ENCODE results near the gene LIPC. TPM values are rescaled to one million over a fixed set of nuclear protein-coding genes. Genes with fewer than 3 reads are reported as not detected.

LIPC gene
- total RNA-seq, 1 donor from 2014 or later: not detected

DNA sequence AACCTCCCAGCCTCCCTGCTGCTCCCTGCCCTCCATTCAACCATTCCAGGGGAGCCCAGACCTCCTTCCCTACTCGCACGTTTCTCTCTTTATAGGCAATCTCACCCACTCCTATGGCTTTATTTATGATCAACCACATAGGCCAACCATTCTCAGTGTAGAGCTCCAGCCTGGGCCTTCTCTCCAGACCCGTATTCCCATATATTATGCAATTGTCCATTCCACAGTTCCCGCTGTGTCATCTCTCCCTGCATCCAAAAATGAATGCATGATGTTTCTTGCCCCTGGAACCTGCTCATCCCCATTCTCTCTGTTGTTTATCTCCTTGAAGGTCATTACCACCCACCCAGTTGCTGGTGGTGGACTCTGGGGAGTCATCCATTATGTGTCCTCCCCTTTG, 140.7 kb downstream of the LIPC start:
- no peak overlapping the region for H3K27ac Mint-ChIP-seq (ENCODE audit: unreplicated experiment)
- H3K4me3 Mint-ChIP-seq (ENCODE audit: unreplicated experiment): no peak overlapping the region
- peaks cover 8% of the 10 kb centered on the region for H3K4me1 Mint-ChIP-seq (ENCODE audit: unreplicated experiment)
- H3K27me3 Mint-ChIP-seq (ENCODE audit: unreplicated experiment): no peaks in the 10 kb centered on the region
- H3K9me3 Mint-ChIP-seq (ENCODE audit: unreplicated experiment): no peaks in the 10 kb centered on the region
- TF ChIP-seq, protein P1, sequence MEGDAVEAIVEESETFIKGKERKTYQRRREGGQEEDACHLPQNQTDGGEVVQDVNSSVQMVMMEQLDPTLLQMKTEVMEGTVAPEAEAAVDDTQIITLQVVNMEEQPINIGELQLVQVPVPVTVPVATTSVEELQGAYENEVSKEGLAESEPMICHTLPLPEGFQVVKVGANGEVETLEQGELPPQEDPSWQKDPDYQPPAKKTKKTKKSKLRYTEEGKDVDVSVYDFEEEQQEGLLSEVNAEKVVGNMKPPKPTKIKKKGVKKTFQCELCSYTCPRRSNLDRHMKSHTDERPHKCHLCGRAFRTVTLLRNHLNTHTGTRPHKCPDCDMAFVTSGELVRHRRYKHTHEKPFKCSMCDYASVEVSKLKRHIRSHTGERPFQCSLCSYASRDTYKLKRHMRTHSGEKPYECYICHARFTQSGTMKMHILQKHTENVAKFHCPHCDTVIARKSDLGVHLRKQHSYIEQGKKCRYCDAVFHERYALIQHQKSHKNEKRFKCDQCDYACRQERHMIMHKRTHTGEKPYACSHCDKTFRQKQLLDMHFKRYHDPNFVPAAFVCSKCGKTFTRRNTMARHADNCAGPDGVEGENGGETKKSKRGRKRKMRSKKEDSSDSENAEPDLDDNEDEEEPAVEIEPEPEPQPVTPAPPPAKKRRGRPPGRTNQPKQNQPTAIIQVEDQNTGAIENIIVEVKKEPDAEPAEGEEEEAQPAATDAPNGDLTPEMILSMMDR (IDR thresholded peaks at IDR 0.05): no peak
- DNase-seq (ENCODE audit: extremely low spot score, unreplicated experiment): no peak
- no peaks in the 10 kb centered on the region for H3K36me3 Mint-ChIP-seq (ENCODE audit: unreplicated experiment)

DNA sequence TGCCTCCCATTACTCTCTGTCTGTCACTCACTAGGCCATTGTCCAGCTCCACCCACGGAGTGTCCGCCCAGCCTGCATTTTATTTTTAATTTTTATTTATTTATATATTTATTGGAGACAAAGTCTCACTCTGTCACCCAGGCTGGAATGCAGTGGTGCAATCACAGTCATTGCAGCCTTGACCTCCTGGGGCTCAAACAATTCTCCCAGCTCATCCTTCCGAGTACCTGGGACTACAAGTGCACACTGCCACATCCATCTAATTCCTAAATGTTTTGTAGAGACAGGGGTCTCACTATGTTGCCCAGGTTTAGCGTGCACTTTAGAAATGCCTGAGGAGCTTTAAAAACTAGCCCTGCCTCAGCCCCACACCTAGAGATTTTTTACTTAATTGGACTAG, 141.5 kb downstream of the LIPC start:
- Mint-ChIP-seq H3K27ac (ENCODE audit: unreplicated experiment) (no peak overlapping the region), H3K36me3 (ENCODE audit: unreplicated experiment) (no peaks in the 10 kb centered on the region), H3K27me3 (ENCODE audit: unreplicated experiment) (no peaks in the 10 kb centered on the region), H3K4me1 (ENCODE audit: unreplicated experiment) (peaks cover 4% of the 10 kb centered on the region), H3K9me3 (ENCODE audit: unreplicated experiment) (no peaks in the 10 kb centered on the region), H3K4me3 (ENCODE audit: unreplicated experiment) (no peak overlapping the region)
- TF ChIP-seq, protein P1 (IDR thresholded peaks at IDR 0.05): no peak
- no peak for DNase-seq (ENCODE audit: extremely low spot score, unreplicated experiment)

DNA sequence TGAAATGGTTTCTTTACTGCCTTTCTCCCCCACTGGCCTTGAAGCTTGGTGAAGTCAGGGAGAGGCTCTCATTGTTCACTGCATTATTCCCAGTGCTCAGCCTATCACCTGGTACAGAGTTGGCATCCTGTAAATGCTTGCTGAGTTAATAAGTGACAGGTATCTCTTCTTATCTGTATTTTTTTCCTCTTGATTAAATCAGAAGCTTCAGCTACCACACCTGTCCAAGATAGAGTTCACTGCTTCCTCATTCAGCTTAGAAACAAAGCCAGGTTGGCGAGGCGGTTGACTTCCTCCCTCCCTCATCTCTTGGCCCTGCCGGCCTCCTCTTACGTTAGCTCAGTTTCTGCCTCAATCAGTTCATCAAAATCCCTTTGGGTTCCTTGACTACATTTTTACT, 142.8 kb downstream of the LIPC start:
- no peaks in the 10 kb centered on the region for H3K27me3 Mint-ChIP-seq (ENCODE audit: unreplicated experiment)
- no peaks in the 10 kb centered on the region for H3K4me1 Mint-ChIP-seq (ENCODE audit: unreplicated experiment)
- H3K36me3 Mint-ChIP-seq (ENCODE audit: unreplicated experiment): no peaks in the 10 kb centered on the region
- H3K27ac Mint-ChIP-seq (ENCODE audit: unreplicated experiment): no peak overlapping the region
- TF ChIP-seq, protein P1 (IDR thresholded peaks at IDR 0.05): no peak
- no peak overlapping the region for H3K4me3 Mint-ChIP-seq (ENCODE audit: unreplicated experiment)
- DNase-seq (ENCODE audit: extremely low spot score, unreplicated experiment): no peak
- H3K9me3 Mint-ChIP-seq (ENCODE audit: unreplicated experiment): no peaks in the 10 kb centered on the region

DNA sequence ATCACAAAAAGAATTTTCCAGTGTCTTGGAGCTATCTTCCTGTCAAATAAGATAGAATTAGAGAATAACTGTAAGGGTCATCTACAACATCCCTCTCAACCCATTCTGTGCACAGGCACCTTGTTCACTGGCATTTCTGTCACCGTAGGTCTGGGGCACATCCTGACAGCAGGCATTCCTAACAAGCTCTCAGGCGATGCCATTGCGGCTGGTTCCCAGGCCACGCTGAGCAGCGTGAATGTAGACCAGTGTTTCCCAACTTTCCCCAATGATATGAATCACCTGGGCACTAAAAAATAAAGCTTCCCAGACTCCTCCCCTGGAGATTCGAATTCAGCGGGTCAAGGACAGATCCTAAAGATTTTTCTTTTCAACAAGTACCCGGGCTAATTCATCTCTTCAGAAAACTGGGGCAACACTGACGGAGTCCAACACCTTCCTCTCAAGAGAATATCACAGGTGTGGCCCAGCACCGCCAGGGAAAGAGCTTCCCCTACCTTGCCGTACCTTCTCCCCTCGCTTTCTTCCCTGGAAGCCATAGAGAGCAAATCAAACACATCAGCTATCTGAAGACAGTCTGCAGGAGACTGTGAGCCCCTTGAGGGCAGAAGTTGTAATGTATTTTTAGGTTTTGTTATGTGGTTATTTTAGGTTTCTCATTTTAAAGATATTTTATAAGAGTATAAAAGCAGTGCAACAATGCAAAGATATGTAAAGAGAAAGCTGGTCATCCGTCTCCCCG, 143.4 kb downstream of the LIPC start:
- H3K9me3 Mint-ChIP-seq (ENCODE audit: unreplicated experiment): no peaks in the 10 kb centered on the region
- H3K4me1 Mint-ChIP-seq (ENCODE audit: unreplicated experiment): no peaks in the 10 kb centered on the region
- no peak for DNase-seq (ENCODE audit: extremely low spot score, unreplicated experiment)
- no peaks in the 10 kb centered on the region for H3K27me3 Mint-ChIP-seq (ENCODE audit: unreplicated experiment)
- H3K27ac Mint-ChIP-seq (ENCODE audit: unreplicated experiment): no peak overlapping the region
- H3K4me3 Mint-ChIP-seq (ENCODE audit: unreplicated experiment): no peak overlapping the region
- H3K36me3 Mint-ChIP-seq (ENCODE audit: unreplicated experiment): no peaks in the 10 kb centered on the region
- TF ChIP-seq, protein P1 (IDR thresholded peaks at IDR 0.05): no peak

DNA sequence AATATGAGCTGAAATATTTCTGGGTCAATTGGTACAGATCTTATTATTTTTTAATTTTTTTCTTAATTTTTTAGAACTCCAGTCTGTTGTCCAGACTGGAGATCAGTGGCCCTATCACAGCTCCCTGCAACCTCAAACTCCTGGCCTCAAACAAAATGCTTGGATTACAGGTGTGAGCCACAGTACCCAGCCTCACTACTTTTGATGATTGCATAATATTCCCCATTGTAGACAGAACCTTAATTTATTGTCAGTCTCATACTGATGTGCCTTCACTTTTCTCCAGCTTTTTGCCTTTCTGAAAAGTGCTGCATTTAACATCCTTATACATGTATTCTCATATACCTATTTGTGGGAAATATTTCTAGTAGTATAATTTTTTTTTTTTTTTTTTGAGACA, 144.9 kb downstream of the LIPC start:
- Mint-ChIP-seq H3K4me3 (ENCODE audit: unreplicated experiment) (no peak overlapping the region), H3K27me3 (ENCODE audit: unreplicated experiment) (no peaks in the 10 kb centered on the region), H3K4me1 (ENCODE audit: unreplicated experiment) (no peaks in the 10 kb centered on the region), H3K36me3 (ENCODE audit: unreplicated experiment) (no peaks in the 10 kb centered on the region), H3K27ac (ENCODE audit: unreplicated experiment) (no peak overlapping the region), H3K9me3 (ENCODE audit: unreplicated experiment) (no peaks in the 10 kb centered on the region)
- no peak for DNase-seq (ENCODE audit: extremely low spot score, unreplicated experiment)
- TF ChIP-seq, protein P1 (IDR thresholded peaks at IDR 0.05): no peak
